GM19397 (cell line): ENCODE results near the gene LTBP1.

Source experiments
- ATAC-seq: cut with Tn5 transposase; IDR thresholded peaks from one replicate; pipeline ENCODE4 v1.9.1; 2021; ENCODE audit warnings: mild to moderate bottlenecking, moderate library complexity; ENCODE audit not compliant: unreplicated experiment

Gene LTBP1

GRCh38 chr2:33288011-33288410 lies 341.3 kb downstream of the LTBP1 start:
- no peak for ATAC-seq

- ATAC-seq: no peak
Measured at GRCh38 chr2:33289961-33290360, 343.2 kb downstream of the LTBP1 start.

GRCh38 chr2:33291278-33292013 lies 344.7 kb downstream of the LTBP1 start:
- no peak for ATAC-seq

- ATAC-seq: no peak
Measured at GRCh38 chr2:33292063-33292462, 345.3 kb downstream of the LTBP1 start.

DNA sequence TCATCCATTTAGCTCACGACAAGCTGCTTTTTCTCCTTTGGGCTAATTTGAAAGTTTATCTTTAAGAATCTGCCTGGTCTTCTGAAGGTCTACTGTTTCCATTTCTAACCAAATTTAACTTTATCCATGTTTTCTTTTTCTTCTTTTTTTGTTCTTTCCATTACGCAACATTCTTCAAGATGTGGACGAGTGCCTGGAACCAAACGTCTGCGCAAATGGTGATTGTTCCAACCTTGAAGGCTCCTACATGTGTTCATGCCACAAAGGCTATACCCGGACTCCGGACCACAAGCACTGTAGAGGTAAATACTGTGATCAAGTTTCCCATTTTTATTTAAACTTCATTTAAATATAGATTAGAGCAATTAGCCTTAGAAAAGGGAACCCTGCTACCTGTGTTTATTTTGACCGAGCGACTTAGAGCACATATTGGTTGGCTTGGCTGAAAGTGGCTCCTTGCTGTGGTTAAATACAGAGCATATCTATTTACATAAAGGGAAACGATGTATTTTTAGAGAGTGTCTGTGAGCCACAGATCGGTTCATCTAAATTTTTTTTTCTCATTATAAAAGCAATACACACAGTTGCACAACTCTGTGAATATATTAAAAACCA lies 346.3 kb downstream of the LTBP1 start:
- ATAC-seq: no peak

DNA sequence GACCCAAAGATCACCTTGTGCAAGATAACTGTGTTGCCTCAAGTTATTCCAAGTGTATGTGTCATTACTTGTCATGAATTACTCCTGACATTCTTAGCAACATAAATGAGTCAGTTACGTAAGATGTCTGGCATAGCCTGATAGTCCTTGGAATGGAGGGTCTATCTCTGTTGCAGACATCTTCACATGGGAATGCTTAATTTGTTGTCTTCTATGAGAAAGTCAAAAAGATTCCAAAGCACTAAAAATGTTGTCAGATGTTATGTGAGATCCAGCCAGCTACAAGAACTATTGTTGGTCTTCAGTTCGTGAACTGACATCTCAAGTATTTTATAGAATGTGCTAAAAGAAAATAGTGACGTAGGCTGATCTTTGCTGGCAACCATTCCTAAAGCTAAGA lies 351.5 kb downstream of the LTBP1 start:
- no peak for ATAC-seq

DNA sequence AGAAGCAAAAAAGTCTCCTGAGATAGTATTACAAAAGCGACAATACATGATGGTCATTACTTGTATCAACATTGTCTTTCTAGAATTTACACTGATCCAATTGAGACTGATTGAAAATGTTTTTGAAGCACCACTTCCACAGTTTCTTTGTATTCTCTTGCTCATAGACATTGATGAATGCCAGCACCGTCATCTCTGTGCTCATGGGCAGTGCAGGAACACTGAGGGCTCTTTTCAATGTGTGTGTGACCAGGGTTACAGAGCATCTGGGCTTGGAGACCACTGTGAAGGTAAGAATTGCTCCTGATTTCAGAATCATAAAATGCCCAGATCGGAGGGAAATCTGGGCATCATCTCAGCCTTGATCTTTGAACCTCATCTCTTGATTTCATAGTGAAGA lies 354.6 kb downstream of the LTBP1 start:
- no peak for ATAC-seq

- ATAC-seq: no peak
Measured at GRCh38 chr2:33302348-33302747, 355.6 kb downstream of the LTBP1 start.

- no peak for ATAC-seq
Measured at GRCh38 chr2:33304032-33304864, 357.5 kb downstream of the LTBP1 start.

GRCh38 chr2:33307659-33308270 lies 361.0 kb downstream of the LTBP1 start:
- ATAC-seq: no peak

GRCh38 chr2:33312355-33312754 lies 365.6 kb downstream of the LTBP1 start:
- no peak for ATAC-seq

DNA sequence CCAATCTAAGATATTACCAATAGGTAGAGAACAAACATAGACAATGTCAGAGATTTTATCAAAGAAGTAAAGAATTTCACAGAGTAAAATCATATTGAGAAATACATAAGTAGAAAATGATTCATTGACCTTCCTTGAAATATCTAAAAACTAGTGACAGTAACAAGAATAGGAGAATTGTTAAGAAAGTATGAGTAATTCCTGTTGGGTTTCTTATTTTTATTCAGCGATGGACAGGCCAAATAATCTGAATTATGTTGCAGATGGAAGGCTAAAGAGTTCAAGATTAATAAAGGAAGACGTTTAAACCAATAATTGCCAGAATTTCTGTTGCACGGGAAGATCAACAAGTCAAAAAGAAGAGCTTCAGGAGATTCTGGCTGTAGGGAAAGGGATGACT lies 366.3 kb downstream of the LTBP1 start:
- no peak for ATAC-seq

DNA sequence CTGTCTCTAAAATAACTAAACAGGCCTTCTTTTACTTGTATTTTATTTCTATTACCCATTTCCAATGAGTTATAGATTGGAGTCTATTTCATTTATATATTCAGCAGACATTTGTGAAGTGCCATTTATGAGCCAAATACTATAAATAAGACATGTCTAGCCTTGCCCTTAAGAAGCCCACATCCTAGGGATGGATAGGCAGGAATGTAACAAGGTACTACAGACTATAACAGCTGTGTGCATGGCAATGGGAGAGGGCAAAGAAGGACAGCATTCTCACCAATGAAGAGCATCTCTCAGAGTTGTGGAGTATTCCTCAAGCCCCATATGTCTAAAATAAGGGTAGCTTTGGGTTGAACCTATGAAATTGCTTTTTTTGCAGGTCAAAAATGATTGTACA lies 367.8 kb downstream of the LTBP1 start:
- no peak for ATAC-seq

- ATAC-seq: no peak
Measured at GRCh38 chr2:33316328-33316727, 369.6 kb downstream of the LTBP1 start.

GRCh38 chr2:33317369-33318007 lies 370.7 kb downstream of the LTBP1 start:
- ATAC-seq: no peak

DNA sequence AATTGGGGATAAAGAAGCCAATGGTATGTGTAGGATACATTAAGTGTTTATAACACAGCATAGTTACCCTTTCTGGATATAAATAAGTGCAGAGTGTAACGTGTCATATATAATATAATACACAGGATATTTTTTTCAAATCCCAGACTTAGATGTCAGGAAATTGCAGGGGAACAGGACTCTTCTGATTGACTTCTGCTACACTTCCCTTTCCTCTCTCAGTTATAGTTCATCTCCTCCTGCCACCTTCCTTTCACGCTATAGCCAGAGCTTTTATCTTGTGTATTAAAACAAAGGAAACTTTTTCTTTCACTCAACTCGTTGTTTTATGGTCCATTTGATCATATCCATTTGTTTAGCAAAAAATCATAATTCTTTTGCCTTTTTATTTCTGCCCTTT lies 371.7 kb downstream of the LTBP1 start:
- no peak for ATAC-seq

DNA sequence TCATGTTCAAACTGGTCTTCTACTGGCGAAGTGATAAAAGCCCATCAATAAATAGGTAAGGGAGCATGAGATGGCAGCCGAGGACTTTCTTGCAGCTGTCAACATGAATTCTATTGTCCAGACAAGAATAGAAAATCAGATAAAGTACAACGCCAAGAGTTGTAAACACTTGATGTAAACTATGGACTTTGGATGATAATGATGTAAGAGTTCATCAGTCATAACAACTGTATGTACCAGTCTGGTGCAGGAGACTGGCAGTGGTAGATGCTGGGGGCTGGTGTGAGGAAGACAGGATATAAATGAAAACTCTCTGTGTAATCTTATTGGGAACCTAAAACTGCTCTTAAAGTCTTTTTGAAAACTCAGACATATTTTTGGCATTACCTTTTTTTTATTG lies 373.8 kb downstream of the LTBP1 start:
- no peak for ATAC-seq

DNA sequence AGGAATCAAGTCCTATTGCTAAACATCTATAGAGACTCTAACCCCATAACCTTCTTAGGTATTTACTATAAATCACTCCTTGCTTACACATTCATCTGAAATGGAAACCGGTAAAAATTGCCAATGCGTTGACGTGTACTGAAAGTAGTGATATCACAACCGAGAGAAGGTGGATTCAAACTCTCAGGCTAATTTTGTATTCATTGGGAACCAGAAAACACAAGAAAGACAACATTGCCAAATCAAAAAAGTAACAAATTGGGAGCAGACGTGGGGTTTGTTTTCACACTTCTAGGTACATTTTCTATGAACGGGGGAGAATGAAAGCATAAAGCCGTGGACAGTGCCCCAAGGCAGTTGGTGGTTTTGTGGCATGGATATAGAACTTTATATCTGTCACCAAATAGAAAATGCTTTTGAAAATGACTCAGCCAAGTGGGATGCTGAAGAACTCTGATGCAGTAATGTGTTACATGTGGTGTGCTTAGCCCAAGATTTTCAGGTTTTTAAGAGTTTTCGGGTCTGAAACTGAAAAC lies 374.6 kb downstream of the LTBP1 start:
- no peak for ATAC-seq

- ATAC-seq: no peak
Measured at GRCh38 chr2:33321876-33322483, 375.2 kb downstream of the LTBP1 start.

DNA sequence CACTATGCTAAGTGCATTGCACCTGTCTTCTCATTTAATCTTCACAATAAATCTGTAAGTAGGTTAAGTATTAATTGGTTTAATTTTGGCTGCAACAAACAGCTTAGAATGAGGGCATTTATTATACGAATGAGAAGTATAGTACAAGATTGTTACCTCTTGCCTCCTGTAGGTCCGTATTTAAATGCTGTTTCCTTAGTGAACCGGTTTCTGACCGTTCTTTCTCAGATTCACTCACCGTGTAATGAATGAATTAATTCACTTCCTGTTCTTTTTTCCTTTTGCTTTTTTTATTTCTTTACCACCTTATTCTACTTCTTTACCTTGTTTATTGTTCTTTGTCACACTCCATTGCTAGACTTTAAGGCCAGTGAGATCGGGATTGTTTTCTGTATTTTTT lies 375.9 kb downstream of the LTBP1 start:
- no peak for ATAC-seq
